HCT116 (cell line): ENCODE measurements around the gene EIF2B5. TPM values are rescaled to one million over a fixed set of nuclear protein-coding genes. Genes with fewer than 3 reads are reported as not detected.

Experiments
- ATAC-seq: fragments of 200-7000 bp; cut with Tn5 transposase; 2 replicates; pipeline ENCODE4 v1.9.1; 2020; ENCODE audit warnings: mild to moderate bottlenecking, moderate library complexity
- BruUV-seq: library from RNA; stranded (reverse); fragments of 400-500 nt; replicated peaks from 2 replicates; lab custom pipeline; 2021; lab: Mats Ljungman, UMichigan
- CTCF ChIA-PET: fragments of 300-600 bp; sonication (Branson Sonifier 250); formaldehyde crosslinking; loops from one replicate; lab custom pipeline; 2021; ENCODE audit warnings: antibody characterized with exemption; lab: Charles Lee
- POLR2A ChIA-PET: fragments of 300-600, 350-600 bp; sonication (Branson Sonifier 250); formaldehyde crosslinking; loops from one replicate; lab custom pipeline; 2021; ENCODE audit warnings: antibody characterized with exemption; lab: Charles Lee
- RAD21 ChIA-PET, 2 experiments: fragments of 300-600 bp; sonication (Branson Sonifier 250); formaldehyde crosslinking; loops; one replicate each; lab custom pipeline; 2023; ENCODE audit warnings: low total read pairs in 2 of 2; ENCODE audit not compliant: uncharacterized antibody in 2 of 2, unreplicated experiment in 2 of 2, low non-redundant PET in 1 of 2; lab: Charles Lee
- DNase-seq: peaks from one replicate; pipeline ENCODE4 v3.0.0-alpha.2; 2010; ENCODE audit warnings: low read depth, low spot score
- H2AFZ ChIP-seq: fragments of 200-600 bp; shearing (Covaris generic), sonication (generic); 2 replicates; pipeline ENCODE4 v1.6.1; 2017; ENCODE audit warnings: low read depth, mixed run types, mixed read lengths, antibody characterized with exemption, low read length; ENCODE audit not compliant: poor library complexity, severe bottlenecking
- H3K27ac ChIP-seq: 2 replicates; pipeline ENCODE4 v1.5.1; 2012; ENCODE audit warnings: low read depth, low read length
- H3K27me3 ChIP-seq: fragments of 200-600 bp; sonication (generic); 2 replicates; pipeline ENCODE4 v1.6.1; 2016; ENCODE audit warnings: mixed run types, low read length, mixed read lengths; ENCODE audit not compliant: insufficient read depth
- H3K36me3 ChIP-seq, 2 experiments: fragments of 200-500 bp in 1 of 2; fragments of 200-600 bp in 1 of 2; sonication (Bioruptor generic) in 1 of 2; sonication (generic) in 1 of 2; 2 replicates each; pipeline versions ENCODE4 v1.5.1 to v1.6.1; 2014 to 2016; ENCODE audit warnings: low read length in 2 of 2, inconsistent platforms in 1 of 2, mixed read lengths in 1 of 2, mixed run types in 1 of 2; ENCODE audit not compliant: insufficient read depth in 2 of 2, control insufficient read depth in 1 of 2
- H3K4me1 ChIP-seq, 2 experiments: fragments of 200-600 bp in 1 of 2; sonication (generic) in 1 of 2; 2 replicates each; pipeline versions ENCODE4 v1.5.1 to v1.6.1; 2012 to 2017; ENCODE audit warnings: low read length in 2 of 2, inconsistent platforms in 1 of 2, mild to moderate bottlenecking in 1 of 2, mixed read lengths in 1 of 2, mixed run types in 1 of 2, moderate library complexity in 1 of 2; ENCODE audit not compliant: insufficient read depth in 2 of 2, control insufficient read depth in 1 of 2
- H3K4me2 ChIP-seq: fragments of 200-600 bp; sonication (generic); 2 replicates; pipeline ENCODE4 v1.6.1; 2017; ENCODE audit warnings: mixed run types, low read length, mixed read lengths
- H3K4me3 ChIP-seq, 2 experiments: fragments of 200-600 bp in 1 of 2; sonication (generic) in 1 of 2; replicated peaks in 1 of 2; 2 replicates each; pipeline ENCODE4 v1.5.1; 2011 to 2016; ENCODE audit warnings: low read length in 2 of 2, control low read depth in 1 of 2, low read depth in 1 of 2, mild to moderate bottlenecking in 1 of 2, mixed read lengths in 1 of 2, mixed run types in 1 of 2
- H3K79me2 ChIP-seq: fragments of 200-600 bp; sonication (generic); 2 replicates; pipeline ENCODE4 v1.6.1; 2017; ENCODE audit warnings: mild to moderate bottlenecking, mixed run types, low read length, moderate library complexity, mixed read lengths; ENCODE audit not compliant: insufficient read depth
- H3K9ac ChIP-seq: fragments of 200-600 bp; sonication (generic); 2 replicates; pipeline ENCODE4 v1.6.1; 2016; ENCODE audit warnings: low read length, mixed read lengths
- H3K9me2 ChIP-seq: fragments of 200-600 bp; sonication (generic), shearing (Covaris generic); 2 replicates; pipeline ENCODE4 v1.6.1; 2017; ENCODE audit warnings: mixed run types, mild to moderate bottlenecking, moderate library complexity; ENCODE audit not compliant: insufficient read depth
- H3K9me3 ChIP-seq, 2 experiments: fragments of 200-500 bp in 1 of 2; fragments of 200-600 bp in 1 of 2; sonication (Bioruptor generic) in 1 of 2; sonication (generic) in 1 of 2; 2 replicates each; pipeline ENCODE4 v1.6.1; 2014 to 2017; ENCODE audit warnings: low read length in 2 of 2, mixed read lengths in 2 of 2, inconsistent platforms in 1 of 2, low read depth in 1 of 2, mild to moderate bottlenecking in 1 of 2, mixed run types in 1 of 2, moderate library complexity in 1 of 2; ENCODE audit not compliant: control insufficient read depth in 1 of 2, insufficient read depth in 1 of 2
- H4K20me1 ChIP-seq: fragments of 200-600 bp; sonication (generic), shearing (Covaris generic); 2 replicates; pipeline ENCODE4 v1.6.1; 2017; ENCODE audit warnings: mixed run types, mild to moderate bottlenecking, moderate library complexity; ENCODE audit not compliant: insufficient read depth
- CBX3 ChIP-seq: IDR thresholded peaks from 2 replicates; pipeline ENCODE4 v1.6.1; 2012; ENCODE audit warnings: low read depth
- ELF1 ChIP-seq: IDR thresholded peaks from 2 replicates; pipeline ENCODE4 v1.6.1; 2012; ENCODE audit warnings: low read depth, borderline replicate concordance
- EZH2 ChIP-seq: fragments of 200-600 bp; sonication (generic); IDR thresholded peaks from 2 replicates; pipeline ENCODE4 v1.6.1; 2017; ENCODE audit warnings: antibody characterized with exemption, mixed run types
- EZH2phosphoT487 ChIP-seq: fragments of 200-600 bp; IDR thresholded peaks from 2 replicates; pipeline ENCODE4 v1.6.1; 2018; ENCODE audit warnings: antibody characterized with exemption, borderline replicate concordance
- JUND ChIP-seq: IDR thresholded peaks from 2 replicates; pipeline ENCODE4 v1.6.1; 2012
- POLR2A ChIP-seq: IDR thresholded peaks from 2 replicates; pipeline ENCODE4 v1.7.0; 2011; ENCODE audit warnings: borderline replicate concordance; ENCODE audit not compliant: insufficient read depth, insufficient read length; ENCODE audit errors: extremely low read depth
- POLR2AphosphoS5 ChIP-seq: IDR thresholded peaks from 2 replicates; pipeline ENCODE4 v1.6.1; 2011; ENCODE audit warnings: mild to moderate bottlenecking, low read depth, low read length, moderate library complexity
- SP1 ChIP-seq: IDR thresholded peaks from 2 replicates; pipeline ENCODE4 v1.6.1; 2012; ENCODE audit warnings: low read depth
- TCF7L2 ChIP-seq: IDR thresholded peaks from 2 replicates; pipeline ENCODE4 v1.7.0; 2011; ENCODE audit warnings: borderline replicate concordance, inconsistent platforms; ENCODE audit not compliant: insufficient read depth, insufficient read length; ENCODE audit errors: extremely low read depth
- ZFX ChIP-seq: fragments of 450-650 bp; IDR thresholded peaks from 2 replicates; pipeline ENCODE4 v1.6.1; 2017
- ZNF274 ChIP-seq: fragments of 200-500 bp; sonication (Bioruptor generic); IDR thresholded peaks from 2 replicates; pipeline ENCODE4 v1.6.1; 2014; ENCODE audit warnings: mild to moderate bottlenecking, low read depth, low read length, inconsistent platforms
- intact Hi-C: fragments of 100-400 bp; cut with micrococcal nuclease; formaldehyde crosslinking; loops from 2 replicates; pipeline ENCODE4 v1.10.0; 2022
- total RNA-seq: library from RNA; stranded (reverse); gene quantifications from one replicate; pipeline ENCODE4 v1.2.1, GENCODE V29; 2021; ENCODE audit not compliant: unreplicated experiment
- TF ChIP-seq, protein P1 (sequence below): IDR thresholded peaks from 2 replicates; pipeline ENCODE4 v1.6.1; 2012
- TF ChIP-seq, protein P2 (sequence below): IDR thresholded peaks from 2 replicates; pipeline ENCODE4 v1.6.1; 2012

The EIF2B5 gene
- total RNA-seq, 1 experiment from 2014 or later, result 50.3 TPM

- ATAC-seq, result no peak
- TF ChIP-seq TCF7L2, result no peak
- TF ChIP-seq, all 23 proteins: peak for 0
- Histone ChIP-seq H3K9me2 (no peaks in the 10 kb centered on the region), H3K4me2 (peak overlapping the region; percentile 96), H3K36me3 (peaks cover 56 to 64% of the 10 kb centered on the region in 2 experiments), H3K9ac (peak overlapping the region; percentile 91; the same call in 1 of the 2 replicates), H3K79me2 (peaks cover 38% of the 10 kb centered on the region), H3K4me1 (peaks cover 6 to 20% of the 10 kb centered on the region in 2 experiments), H3K27me3 (no peaks in the 10 kb centered on the region), H3K4me3 (peak overlapping the region in 1 of 2 experiments; percentile 100; a peak in 1 of 4 replicates), H2AFZ (no peak overlapping the region), H3K27ac (peak overlapping the region; percentile 88), H3K9me3 (no peaks in the 10 kb centered on the region), H4K20me1 (no peaks in the 10 kb centered on the region)
- CTCF ChIA-PET, result interaction anchor here (1.6 to 1.8 kb wide), 2 partner anchors 43 kb away, joined by 6 to 7 read pairs; no protein-coding TSS in a partner anchor
- intact Hi-C loops, result no loop called here
- no peak for DNase-seq
- RAD21 ChIA-PET, result no interaction called here
- no TSS peak for BruUV-seq
- POLR2A ChIA-PET, result interaction anchor here (1.3 kb wide), 1 partner anchor 8 kb away, joined by 4 read pairs; no protein-coding TSS in a partner anchor
These were observed 49.5 kb downstream of the EIF2B5 start for GRCh38 chr3:184184546-184185230.

GRCh38 chr3:184185461-184186183 is 50.5 kb downstream of the EIF2B5 start:
- peaks cover 43% of the 10 kb centered on the region for H3K79me2 ChIP-seq
- H3K9me2 ChIP-seq, result no peaks in the 10 kb centered on the region
- TSS peak; percentile 98 for BruUV-seq
- no peaks in the 10 kb centered on the region for H4K20me1 ChIP-seq
- peak overlapping the region; percentile 98 to 100 for H3K4me3 ChIP-seq
- no peaks in the 10 kb centered on the region for H3K27me3 ChIP-seq
- intact Hi-C loops, result no loop called here
- TF ChIP-seq, protein P1, sequence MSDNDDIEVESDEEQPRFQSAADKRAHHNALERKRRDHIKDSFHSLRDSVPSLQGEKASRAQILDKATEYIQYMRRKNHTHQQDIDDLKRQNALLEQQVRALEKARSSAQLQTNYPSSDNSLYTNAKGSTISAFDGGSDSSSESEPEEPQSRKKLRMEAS, result no peak
- no peak for TF ChIP-seq EZH2
- no peak for TF ChIP-seq CBX3
- TF ChIP-seq ELF1, result no peak
- TF ChIP-seq SP1, result no peak
- peak; percentile 58 for TF ChIP-seq POLR2A
- no peak for TF ChIP-seq EZH2phosphoT487
- TF ChIP-seq, protein P2, sequence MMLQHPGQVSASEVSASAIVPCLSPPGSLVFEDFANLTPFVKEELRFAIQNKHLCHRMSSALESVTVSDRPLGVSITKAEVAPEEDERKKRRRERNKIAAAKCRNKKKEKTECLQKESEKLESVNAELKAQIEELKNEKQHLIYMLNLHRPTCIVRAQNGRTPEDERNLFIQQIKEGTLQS, result no peak
- TF ChIP-seq ZFX, result 0 out of 2 replicates have a peak, but pooled peaks have one; percentile 13
- TF ChIP-seq ZNF274, result no peak
- TF ChIP-seq TCF7L2, result peak; percentile 43
- TF ChIP-seq JUND, result no peak
- TF ChIP-seq POLR2AphosphoS5, result peak; percentile 84
- ATAC-seq (peak; percentile 96), DNase-seq (peak; percentile 97)
- ChIA-PET POLR2A (interaction anchor here (0.9 to 1.6 kb wide), 3 partner anchors 9 to 40 kb away, joined by 3 to 12 read pairs (median 4); partner anchors contain the start of gene AP2M1), RAD21 (no interaction called here), CTCF (interaction anchor here (1.6 kb wide), 2 partner anchors 9 to 42 kb away, joined by 5 to 6 read pairs; no protein-coding TSS in a partner anchor)
- no peaks in the 10 kb centered on the region for H3K9me3 ChIP-seq
- no peak overlapping the region for H2AFZ ChIP-seq
- peak overlapping the region; percentile 88 for H3K27ac ChIP-seq
- peak overlapping the region; percentile 91 for H3K9ac ChIP-seq
- H3K4me2 ChIP-seq, result peak overlapping the region; percentile 96
- H3K36me3 ChIP-seq, result peaks cover 56 to 64% of the 10 kb centered on the region in 2 experiments
- peaks cover 6 to 20% of the 10 kb centered on the region in 2 experiments for H3K4me1 ChIP-seq
